Heart right ventricle (tissue), 16 donors: ENCODE results near the gene SLC39A13. TPM values are rescaled to one million over a fixed set of nuclear protein-coding genes. Genes with fewer than 3 reads are reported as not detected.

Source experiments
- ATAC-seq, 8 donors: fragments of 200-7000 bp; cut with Tn5 transposase; one replicate each; pipeline ENCODE4 v1.9.1; 2020; ENCODE audit warnings: mild to moderate bottlenecking in 8 of 8, moderate library complexity in 8 of 8, moderate number of reproducible peaks in 1 of 8
- DNase-seq, 2 donors: peaks; one replicate each; pipeline ENCODE4 v3.0.0-alpha.2; 2020
- H3K27ac ChIP-seq, 10 donors: fragments of 200-600 bp; sonication (generic) in 2 of 10; one replicate each; pipeline versions ENCODE4 v1.5.0 to v1.8.0; 2020 to 2022; ENCODE audit warnings: mild to moderate bottlenecking in 3 of 10
- H3K27me3 ChIP-seq, 7 donors: fragments of 200-600 bp; one replicate each; pipeline ENCODE4 v1.8.0; 2021 to 2022; ENCODE audit warnings: mild to moderate bottlenecking in 2 of 7
- H3K36me3 ChIP-seq, 9 donors: fragments of 200-600 bp; sonication (generic) in 1 of 9; one replicate each; pipeline versions ENCODE4 v1.5.0 to v1.8.0; 2020 to 2022; ENCODE audit warnings: mild to moderate bottlenecking in 2 of 9
- H3K4me1 ChIP-seq, 9 donors: fragments of 200-600 bp; sonication (generic) in 1 of 9; one replicate each; pipeline versions ENCODE4 v1.5.0 to v1.8.0; 2020 to 2022; ENCODE audit warnings: mild to moderate bottlenecking in 4 of 9
- H3K4me3 ChIP-seq, 10 donors: fragments of 200-600 bp; sonication (generic) in 2 of 10; one replicate each; pipeline versions ENCODE4 v1.5.0 to v1.8.0; 2020 to 2022; ENCODE audit warnings: mild to moderate bottlenecking in 7 of 10, moderate library complexity in 2 of 10
- H3K9me3 ChIP-seq, 11 donors: fragments of 200-600 bp in 10 of 11; sonication (generic) in 2 of 11; one replicate each; pipeline versions ENCODE4 v1.5.0 to v1.8.0; 2013 to 2022; ENCODE audit warnings: mild to moderate bottlenecking in 2 of 11, control low read depth in 1 of 11, moderate library complexity in 1 of 11
- CTCF ChIP-seq, 9 donors: fragments of 200-600 bp; sonication (generic) in 2 of 9; IDR thresholded peaks; one replicate each; pipeline versions ENCODE4 v1.5.0 to v1.8.0; 2021 to 2022; ENCODE audit warnings: antibody characterized with exemption in 9 of 9, mild to moderate bottlenecking in 5 of 9, moderate library complexity in 1 of 9
- WGBS, 2 donors: extraction: QIAGEN DNeasy Blood & Tissue Kit; methylation state at CpG; one replicate each; pipeline ENCODE4 v1.1.7; 2013; ENCODE audit warnings: inconsistent platforms in 1 of 2; 5-methylcytosine and 5-hydroxymethylcytosine counted together
- intact Hi-C, 10 donors: fragments of 100-400 bp; cut with DNase I; formaldehyde crosslinking; loops; one replicate each; pipeline versions ENCODE4 v1.11.1 to v1.14.2; 2022
- polyA plus RNA-seq, 2 donors: library from polyadenylated mRNA; stranded (reverse); fragments of 200-250 nt; gene quantifications; one replicate each; pipeline ENCODE4 v1.2.3, GENCODE V29; 2013
- total RNA-seq, 10 donors: library from RNA; stranded (reverse); fragmentation: NEBNext Ultra II Directional in 3 of 10; extraction: Animal tissue kit (Norgen Biotek cat#: 25700) in 3 of 10; gene quantifications; one replicate each; pipeline versions ENCODE4 v1.2.1 to v1.2.4, GENCODE V29; 2021 to 2023
- donor health status: Arrhythmogenic right ventricular cardiomyopathy.
- donor health status: ischemic (EF 13 %, LVEDD 7.1; RV severe dilation, severe dysfunction).
- donor health status: healthy with polysubstance abuse.
- donor health status: DM: no; HTN: yes; CAD: no.
- donor health status: DM: no; HTN: no; CAD: no.
- donor health status: ischemic (EF 25% LVEDD 6.9; RV normal size, moderate dysfunction).
- donor health status: ischemic (EF 25% LVEDD 5.7; RV mildly dilated, moderate dysfunction).
- donor health status: healthy.
- donor health status: DM: yes; HTN: yes; CAD: no.
- donor health status: Ischemic cardiomyopathy.
- donor health status: ischemic (EF 35%, LVEDD 5.7; RV mildly dilated, moderate dysfunction).
- donor health status: nonischemic (EF 11% LVEDD 7.7; RV severe dilation, severe dysfunction).
- donor health status: DM: yes; HTN: yes; CAD: no.
- donor health status: PGD.
- donor health status: ischemic (EF 29% LVEDD 5.4; RV normal size, mild dysfunction).
- donor health status: nonischemic (EF 23%, LVEDD 6.1; RV moderate dilation, normal function).

Gene SLC39A13
- total and polyA plus RNA-seq, 12 donors: 31.1 to 86.4 (median 42.4) TPM

GRCh38 chr11:47375546-47376085 lies 32.8 kb upstream of the SLC39A13 start:
- intact Hi-C loops: loop anchor here in 8 of 10 donors (2.0 to 10.0 kb wide), 7 partner anchors 33 to 479 kb away; partner anchors contain the start of genes RAPSN (in 1 of the 8) and SLC39A13 (in 1 of the 8)
- ATAC-seq (no peak), DNase-seq (no peak)
- Histone ChIP-seq H3K27ac (peak overlapping the region in 2 of 10 donors; percentile 84 to 98), H3K4me3 (peak overlapping the region in 5 of 10 donors; percentile 7 to 66 (median 43)), H3K9me3 (no peaks in the 10 kb centered on the region), H3K4me1 (peaks cover 0 to 31% (median 0%) of the 10 kb centered on the region in 9 donors), H3K27me3 (no peaks in the 10 kb centered on the region), H3K36me3 (peaks cover 0 to 44% (median 0%) of the 10 kb centered on the region in 9 donors)
- 89 to 97% methylated on average over 13 of the region's 13 CpGs for WGBS, 2 donors
- no peak for TF ChIP-seq CTCF (IDR thresholded peaks at IDR 0.05)

GRCh38 chr11:47376107-47376524 lies 32.3 kb upstream of the SLC39A13 start:
- WGBS, 2 donors: 82% methylated on average over 8 of the region's 8 CpGs
- ATAC-seq: no peak
- no peak for TF ChIP-seq CTCF (IDR thresholded peaks at IDR 0.05)
- peaks cover 0 to 42% (median 0%) of the 10 kb centered on the region in 9 donors for H3K36me3 ChIP-seq
- peak overlapping the region in 6 of 10 donors; percentile 7 to 66 (median 44) for H3K4me3 ChIP-seq
- peak overlapping the region in 2 of 10 donors; percentile 84 to 98 for H3K27ac ChIP-seq
- no peak for DNase-seq
- H3K4me1 ChIP-seq: peaks cover 0 to 27% (median 0%) of the 10 kb centered on the region in 9 donors
- H3K9me3 ChIP-seq: no peaks in the 10 kb centered on the region
- intact Hi-C loops: loop anchor here in 5 of 10 donors (5.0 to 10.0 kb wide), 4 partner anchors 71 to 479 kb away; partner anchors contain the start of gene RAPSN (in 1 of the 5)
- H3K27me3 ChIP-seq: no peaks in the 10 kb centered on the region

GRCh38 chr11:47376525-47377371 lies 31.6 kb upstream of the SLC39A13 start:
- H3K36me3 ChIP-seq: peaks cover 0 to 39% (median 0%) of the 10 kb centered on the region in 9 donors
- 76 to 81% methylated on average over 14 of the region's 14 CpGs for WGBS, 2 donors
- peaks cover 0 to 27% (median 0%) of the 10 kb centered on the region in 9 donors for H3K4me1 ChIP-seq
- no peaks in the 10 kb centered on the region for H3K9me3 ChIP-seq
- peak overlapping the region in 9 of 10 donors; percentile 16 to 66 (median 41) for H3K4me3 ChIP-seq
- peak overlapping the region in 7 of 10 donors; percentile 20 to 98 (median 68) for H3K27ac ChIP-seq
- DNase-seq (no peak), ATAC-seq (peak in 5 of 8 donors; percentile 31 to 51 (median 45))
- TF ChIP-seq CTCF (IDR thresholded peaks at IDR 0.05): no peak
- intact Hi-C loops: loop anchor here in 5 of 10 donors (5.0 to 10.0 kb wide), 4 partner anchors 71 to 478 kb away; partner anchors contain the start of gene RAPSN (in 1 of the 5)
- H3K27me3 ChIP-seq: no peaks in the 10 kb centered on the region

GRCh38 chr11:47377571-47378009 lies 30.8 kb upstream of the SLC39A13 start:
- H3K9me3 ChIP-seq: no peaks in the 10 kb centered on the region
- TF ChIP-seq CTCF (IDR thresholded peaks at IDR 0.05): no peak
- ATAC-seq (peak in 6 of 8 donors; percentile 8 to 40 (median 33)), DNase-seq (no peak)
- peak overlapping the region in 8 of 10 donors; percentile 19 to 66 (median 42) for H3K4me3 ChIP-seq
- H3K27me3 ChIP-seq: no peaks in the 10 kb centered on the region
- intact Hi-C loops: loop anchor here in 5 of 10 donors (5.0 to 10.0 kb wide), 4 partner anchors 70 to 477 kb away; partner anchors contain the start of gene RAPSN (in 1 of the 5)
- peak overlapping the region in 9 of 10 donors; percentile 11 to 98 (median 62) for H3K27ac ChIP-seq
- WGBS, 2 donors: 81 to 85% methylated on average over 5 of the region's 5 CpGs
- H3K4me1 ChIP-seq: peaks cover 0 to 30% (median 0%) of the 10 kb centered on the region in 9 donors
- H3K36me3 ChIP-seq: peaks cover 0 to 31% (median 0%) of the 10 kb centered on the region in 9 donors
